Myocyte (in vitro differentiated cells): ENCODE measurements around the gene BAZ1A. TPM values are rescaled to one million over a fixed set of nuclear protein-coding genes. Genes with fewer than 3 reads are reported as not detected.

Experiments
- DNase-seq: peaks from one replicate; pipeline ENCODE4 v3.0.0-alpha.2; 2012; ENCODE audit warnings: low read depth
- polyA plus RNA-seq: library from polyadenylated mRNA; unstranded; fragments of >200 nt; gene quantifications from one replicate; pipeline ENCODE4 v1.2.1, GENCODE V29; 2012; ENCODE audit warnings: missing spikeins
- total RNA-seq: library from RNA; depleted of rRNA; stranded (reverse); fragments of >200 nt; gene quantifications from 2 replicates; pipeline ENCODE4 v1.2.3, GENCODE V29; 2014

The BAZ1A gene
- total RNA-seq = 34.8 and 35.9 TPM in 2 replicates
- 6.1 TPM for polyA plus RNA-seq

GRCh38 chr14:34875031-34875922 is at the start of gene BAZ1A:
Gene BAZ1A, minus strand, starts transcription at chr14:34875360. Its CDS starts 756 bp downstream, at chr14:34874604.
- DNase-seq = peak; percentile 90

- no peak for DNase-seq
These were observed 45.2 kb upstream of the BAZ1A start for GRCh38 chr14:34920339-34920738.

- no peak for DNase-seq
These were observed 38.5 kb upstream of the BAZ1A start for GRCh38 chr14:34913619-34914018.

GRCh38 chr14:34912966-34913365 is 37.8 kb upstream of the BAZ1A start:
- DNase-seq = no peak

- DNase-seq = no peak
These were observed 37.0 kb upstream of the BAZ1A start for GRCh38 chr14:34912182-34912581.

- peak; percentile 62 for DNase-seq
These were observed 36.3 kb upstream of the BAZ1A start for GRCh38 chr14:34911209-34912150.

GRCh38 chr14:34906287-34906686 is 31.1 kb upstream of the BAZ1A start:
- DNase-seq = no peak

GRCh38 chr14:34895277-34895676 is 20.1 kb upstream of the BAZ1A start:
- DNase-seq = no peak

- no peak for DNase-seq
These were observed 15.8 kb upstream of the BAZ1A start for GRCh38 chr14:34890937-34891336.

- DNase-seq = no peak
These were observed 13.0 kb upstream of the BAZ1A start for GRCh38 chr14:34888186-34888585.

GRCh38 chr14:34883954-34884353 is 8.8 kb upstream of the BAZ1A start:
- no peak for DNase-seq

- DNase-seq = peak; percentile 49
These were observed 652 bp downstream of the BAZ1A start for GRCh38 chr14:34874386-34875030.

GRCh38 chr14:34873589-34874385 is 1.4 kb downstream of the BAZ1A start:
- peak; percentile 81 for DNase-seq

- DNase-seq = peak; percentile 36
These were observed 2.2 kb downstream of the BAZ1A start for GRCh38 chr14:34872822-34873588.

GRCh38 chr14:34867199-34867598 is 8.0 kb downstream of the BAZ1A start:
- no peak for DNase-seq

- DNase-seq = no peak
These were observed 9.1 kb downstream of the BAZ1A start for GRCh38 chr14:34865889-34866574.

- no peak for DNase-seq
These were observed 11.3 kb downstream of the BAZ1A start for GRCh38 chr14:34863844-34864243.

GRCh38 chr14:34858765-34859164 is 16.4 kb downstream of the BAZ1A start:
- DNase-seq = no peak
